GM23248 (cell line): ENCODE measurements around the gene ACACA.

Source experiments
- EZH2 ChIP-seq: fragments of 200-600 bp; sonication (generic); IDR thresholded peaks from 2 replicates; pipeline ENCODE4 v1.6.1; 2018; ENCODE audit warnings: antibody characterized with exemption, mild to moderate bottlenecking; ENCODE audit not compliant: insufficient read depth, poor library complexity, severe bottlenecking
- EZH2phosphoT487 ChIP-seq: fragments of 200-600 bp; sonication (generic); IDR thresholded peaks from 2 replicates; pipeline ENCODE4 v1.6.1; 2018; ENCODE audit warnings: antibody characterized with exemption, moderate library complexity, mild to moderate bottlenecking, low read depth; ENCODE audit not compliant: insufficient read depth

DNA sequence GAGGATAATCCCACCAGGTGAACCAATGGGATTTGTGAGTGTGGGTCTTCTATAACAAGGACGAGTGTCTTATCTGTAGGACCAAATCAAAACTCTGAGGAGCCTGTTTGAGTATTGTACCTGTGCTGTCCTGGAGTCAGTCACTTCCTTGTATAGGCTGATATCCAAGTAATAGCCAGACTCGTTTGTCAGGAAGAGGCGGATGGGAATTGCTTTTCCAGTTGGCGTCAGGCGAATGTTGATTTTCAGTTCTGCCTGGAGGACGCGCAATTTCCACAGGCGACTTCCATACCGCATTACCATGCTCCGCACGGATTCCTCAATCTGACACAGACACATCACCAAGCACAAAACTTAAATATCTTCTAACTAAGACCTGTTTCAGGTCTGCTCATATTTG lies 218.5 kb downstream of the ACACA start:
- TF ChIP-seq EZH2: no peak
- TF ChIP-seq EZH2phosphoT487: no peak
